GM23338 (cell line): Measurements from ENCODE around the gene CRYM. TPM values are rescaled to one million over a fixed set of nuclear protein-coding genes. Genes with fewer than 3 reads are reported as not detected.

Experiments used
- ATAC-seq: fragments of 200-7000 bp; cut with Tn5 transposase; 3 replicates; pipeline ENCODE4 v1.9.1; 2020
- DNase-seq: peaks from one replicate; pipeline ENCODE4 v3.0.0-alpha.2; 2015; ENCODE audit warnings: low spot score
- H2AFZ ChIP-seq: fragments of 200-600 bp; sonication (generic); 2 replicates; pipeline ENCODE4 v1.8.0; 2016; ENCODE audit warnings: antibody characterized with exemption, mild to moderate bottlenecking, moderate library complexity
- H3F3A ChIP-seq: fragments of 200-600 bp; sonication (generic); replicated peaks from 2 replicates; pipeline ENCODE4 v1.8.0; 2017; ENCODE audit warnings: antibody characterized with exemption, mixed run types, low read depth
- H3K27ac ChIP-seq: fragments of 200-600 bp; sonication (generic); 2 replicates; pipeline ENCODE4 v1.6.1; 2016; ENCODE audit warnings: low read depth
- H3K27me3 ChIP-seq: fragments of 200-600 bp; sonication (generic); 2 replicates; pipeline ENCODE4 v1.8.0; 2016; ENCODE audit warnings: mild to moderate bottlenecking, mixed run types, moderate library complexity; ENCODE audit not compliant: insufficient read depth
- H3K36me3 ChIP-seq: fragments of 200-600 bp; sonication (generic); 2 replicates; pipeline ENCODE4 v1.8.0; 2016; ENCODE audit warnings: mild to moderate bottlenecking; ENCODE audit not compliant: insufficient read depth
- H3K4me1 ChIP-seq: fragments of 200-600 bp; sonication (generic); 2 replicates; pipeline ENCODE4 v1.8.0; 2016; ENCODE audit warnings: mild to moderate bottlenecking, moderate library complexity; ENCODE audit not compliant: insufficient read depth
- H3K4me2 ChIP-seq: fragments of 200-600 bp; sonication (generic); 2 replicates; pipeline ENCODE4 v1.7.1; 2017; ENCODE audit warnings: mixed run types
- H3K4me3 ChIP-seq: fragments of 200-600 bp; sonication (generic); 2 replicates; pipeline ENCODE4 v1.6.1; 2016; ENCODE audit warnings: mixed run types
- H3K79me2 ChIP-seq: fragments of 200-600 bp; sonication (generic); replicated peaks from 2 replicates; pipeline ENCODE4 v1.8.0; 2017; ENCODE audit warnings: mild to moderate bottlenecking; ENCODE audit not compliant: insufficient read depth
- H3K9me2 ChIP-seq: fragments of 200-600 bp; sonication (generic); 2 replicates; pipeline ENCODE4 v1.8.0; 2017; ENCODE audit not compliant: insufficient read depth
- H4K20me1 ChIP-seq: fragments of 200-600 bp; sonication (generic); replicated peaks from 2 replicates; pipeline ENCODE4 v1.8.0; 2017; ENCODE audit warnings: mild to moderate bottlenecking; ENCODE audit not compliant: insufficient read depth
- H3K27ac Mint-ChIP-seq: 2 replicates; pipeline ENCODE4 v1.8.0; 2020; ENCODE audit warnings: inconsistent platforms, mild to moderate bottlenecking, moderate library complexity, mixed read lengths
- H3K27me3 Mint-ChIP-seq: 3 replicates; pipeline ENCODE4 v1.8.0; 2022; ENCODE audit warnings: low read depth, mild to moderate bottlenecking, moderate library complexity, mixed read lengths, inconsistent platforms; ENCODE audit not compliant: insufficient read depth, poor library complexity
- H3K36me3 Mint-ChIP-seq: 3 replicates; pipeline ENCODE4 v1.8.0; 2021; ENCODE audit warnings: low read depth, mild to moderate bottlenecking, inconsistent platforms, moderate library complexity, mixed read lengths
- H3K4me1 Mint-ChIP-seq: 3 replicates; pipeline ENCODE4 v1.8.0; 2020; ENCODE audit warnings: mild to moderate bottlenecking, inconsistent platforms, mixed read lengths
- H3K4me3 Mint-ChIP-seq: 3 replicates; pipeline ENCODE4 v1.8.0; 2021; ENCODE audit warnings: moderate library complexity, mild to moderate bottlenecking, inconsistent platforms, mixed read lengths
- H3K9me3 Mint-ChIP-seq: 3 replicates; pipeline ENCODE4 v1.8.0; 2020; ENCODE audit warnings: moderate library complexity, mild to moderate bottlenecking, inconsistent platforms, mixed read lengths
- CTCF ChIP-seq, 2 experiments: fragments of 200-600 bp in 1 of 2; sonication (generic) in 1 of 2; conservative IDR thresholded peaks; 2 replicates each; pipeline versions ENCODE4 v1.5.1 to v1.6.1; 2016 to 2017; ENCODE audit warnings: antibody characterized with exemption in 2 of 2, low read depth in 2 of 2, mild to moderate bottlenecking in 2 of 2, moderate library complexity in 1 of 2
- EZH2 ChIP-seq: fragments of 200-600 bp; sonication (generic); IDR thresholded peaks from one replicate; pipeline ENCODE4 v1.8.0; 2017; ENCODE audit warnings: antibody characterized with exemption, mild to moderate bottlenecking, low read depth; ENCODE audit not compliant: unreplicated experiment
- EZH2phosphoT487 ChIP-seq: fragments of 200-600 bp; sonication (generic); IDR thresholded peaks from one replicate; pipeline ENCODE4 v1.8.1; 2018; ENCODE audit warnings: antibody characterized with exemption; ENCODE audit not compliant: unreplicated experiment
- JUNB ChIP-seq: IDR thresholded peaks from one replicate; pipeline ENCODE4 v1.6.1; 2016; ENCODE audit warnings: antibody characterized with exemption; ENCODE audit not compliant: unreplicated experiment
- NANOG ChIP-seq: IDR thresholded peaks from 2 replicates; pipeline ENCODE4 v1.6.1; 2016; ENCODE audit warnings: antibody characterized with exemption, borderline replicate concordance
- POLR2AphosphoS5 ChIP-seq: IDR thresholded peaks from 2 replicates; pipeline ENCODE4 v1.6.1; 2016; ENCODE audit warnings: antibody characterized with exemption, low read depth
- REST ChIP-seq: IDR thresholded peaks from one replicate; pipeline ENCODE4 v1.6.1; 2018; ENCODE audit warnings: antibody characterized with exemption; ENCODE audit not compliant: unreplicated experiment
- STAT1 ChIP-seq: IDR thresholded peaks from one replicate; pipeline ENCODE4 v1.6.1; 2016; ENCODE audit warnings: antibody characterized with exemption; ENCODE audit not compliant: unreplicated experiment
- ZNF331 ChIP-seq: fragments of 250-450 bp; sonication (Bioruptor Pico); IDR thresholded peaks from 2 replicates; pipeline ENCODE4 v1.5.0; 2020; ENCODE audit warnings: low read depth, mild to moderate bottlenecking, moderate library complexity
- ZNF462 ChIP-seq: fragments of 250-450 bp; sonication (Bioruptor Pico); IDR thresholded peaks from 2 replicates; pipeline ENCODE4 v1.5.0; 2020; ENCODE audit warnings: mild to moderate bottlenecking, moderate library complexity
- polyA plus RNA-seq: library from polyadenylated mRNA; unstranded; fragments of >200 nt; fragmentation: Nextera tagmentation; extraction: Ambion mirVana; gene quantifications from 2 replicates; pipeline ENCODE4 v1.2.1, GENCODE V29; 2016
- total RNA-seq: library from RNA; depleted of rRNA; stranded (reverse); fragments of >200 nt; shearing (Covaris generic); gene quantifications from 2 replicates; pipeline ENCODE4 v1.2.3, GENCODE V29; 2014

Gene CRYM
- total and polyA plus RNA-seq, 2 experiments from 2014 or later = 15.2 to 18.0 TPM

- TF ChIP-seq REST (no peak), NANOG (no peak), EZH2 (no peak), EZH2phosphoT487 (no peak), ZNF331 (no peak)
Observed at GRCh38 chr16:21218153-21218552, 59.9 kb downstream of the CRYM start (continued).

- H3K9me2 ChIP-seq = no peaks in the 10 kb centered on the region
- TF ChIP-seq ZNF331 = no peak
- TF ChIP-seq CTCF (conservative IDR thresholded peaks at IDR 0.05; ENCODE audit: low read depth in 2 of 2) = no peak
- no peak for TF ChIP-seq POLR2AphosphoS5
- no peak for TF ChIP-seq EZH2
- no peak for TF ChIP-seq EZH2phosphoT487
- TF ChIP-seq STAT1 = no peak
- TF ChIP-seq ZNF462 = no peak
- TF ChIP-seq JUNB = no peak
- no peak for TF ChIP-seq NANOG
Observed at GRCh38 chr16:21217121-21217520, 61.0 kb downstream of the CRYM start.

More at GRCh38 chr16:21217121-21217520, 61.0 kb downstream of the CRYM start:
- Mint-ChIP-seq H3K4me3 (no peak overlapping the region), H3K4me1 (peaks cover 20% of the 10 kb centered on the region), H3K27me3 (peaks cover 7% of the 10 kb centered on the region), H3K9me3 (peaks cover 4% of the 10 kb centered on the region; the same call in 1 of the 3 replicates), H3K27ac (no peak overlapping the region), H3K36me3 (0 out of 3 replicates have a peak, but pooled peaks cover 4% of the 10 kb centered on the region)
- no peak for ATAC-seq
- Histone ChIP-seq H3K27ac (no peak overlapping the region), H4K20me1 (no peaks in the 10 kb centered on the region), H3K79me2 (no peaks in the 10 kb centered on the region), H3F3A (no peaks in the 10 kb centered on the region), H3K4me3 (no peak overlapping the region), H3K4me1 (peaks cover 26% of the 10 kb centered on the region), H2AFZ (no peak overlapping the region; the same call in 1 of the 2 replicates), H3K4me2 (no peak overlapping the region), H3K36me3 (no peaks in the 10 kb centered on the region), H3K27me3 (no peaks in the 10 kb centered on the region)
- no peak for DNase-seq
